Limb (tissue), 2 donors: ENCODE measurements around the gene LRAT.

ENCODE experiments used
- DNase-seq, 2 donors: peaks; one replicate each; pipeline ENCODE4 v3.0.0-alpha.2; 2016; ENCODE audit errors: extremely low spot score in 2 of 2

Gene LRAT

DNA sequence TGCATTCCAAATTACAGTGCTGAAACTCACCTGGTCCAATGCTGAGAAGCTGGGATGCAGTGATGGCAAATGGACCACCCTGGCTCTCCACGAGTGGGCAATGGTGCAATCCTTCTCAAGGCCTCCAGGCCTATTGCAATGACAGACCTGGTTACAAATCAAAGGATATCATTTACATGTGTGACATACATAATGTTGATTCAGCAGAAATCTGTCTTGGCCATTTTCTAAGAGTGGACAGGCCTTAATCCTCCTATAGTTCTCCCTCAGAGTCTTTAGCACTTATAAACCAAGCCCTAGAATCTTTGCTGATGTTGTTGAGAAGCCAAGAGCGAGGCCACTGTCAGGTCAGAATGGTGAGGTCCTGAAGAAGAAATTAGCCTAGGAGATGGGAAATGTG is 17.1 kb downstream of the LRAT start:
- no peak for DNase-seq

- DNase-seq = no peak
These were observed 34.5 kb downstream of the LRAT start for GRCh38 chr4:154778264-154778663.

DNA sequence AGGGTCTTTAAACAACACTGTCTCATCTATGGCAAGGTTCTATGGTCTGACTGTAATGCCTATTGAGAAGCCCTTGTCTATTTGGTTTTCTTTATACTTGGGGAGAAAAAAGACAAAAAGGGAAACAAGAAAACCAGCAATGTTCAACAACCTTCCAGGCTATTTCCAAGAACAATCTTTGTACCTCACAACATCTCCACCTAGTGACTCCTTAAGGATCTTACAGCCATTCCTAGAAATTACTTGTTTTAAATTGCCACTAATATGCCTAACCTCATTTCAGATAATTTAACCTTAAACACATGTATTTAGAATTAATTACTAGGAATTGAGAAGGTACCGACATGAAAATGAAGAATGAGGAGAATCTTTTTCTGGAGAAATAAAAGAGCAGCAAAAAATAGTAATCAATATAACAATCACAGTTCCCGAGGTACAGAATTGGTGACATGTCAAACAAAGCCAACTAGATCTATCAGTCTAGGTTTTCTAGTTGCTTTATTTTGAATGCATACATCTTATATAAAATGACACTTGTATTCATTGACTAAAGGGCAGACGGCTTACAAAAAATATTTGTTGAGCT is 35.7 kb downstream of the LRAT start:
- peak in 1 of 2 donors; percentile 49 for DNase-seq

- DNase-seq = no peak
These were observed 37.6 kb downstream of the LRAT start, which contains the start of gene RBM46 for GRCh38 chr4:154781126-154781982. RBM46 (plus strand) TSS chr4:154781272; CDS start chr4:154796753, 15,481 bp downstream.

DNA sequence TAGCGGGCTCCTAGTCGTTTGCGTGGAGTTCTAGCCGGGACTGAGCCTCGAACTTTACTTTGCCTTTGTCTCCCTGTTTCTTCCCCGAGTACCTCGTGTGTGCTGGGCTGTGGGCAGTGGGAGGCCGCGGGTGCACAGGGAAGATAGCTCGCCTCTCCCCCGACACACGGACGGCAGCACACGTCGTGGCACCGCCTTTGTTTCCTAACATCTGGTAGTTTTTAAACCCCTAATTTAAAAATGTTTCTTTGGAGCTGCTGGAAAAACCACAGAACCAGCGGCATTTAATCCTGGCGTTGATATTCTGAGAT is 38.1 kb downstream of the LRAT start:
- DNase-seq = no peak
